ENCODE measurements around the gene ASPM. TPM values are rescaled to one million over a fixed set of nuclear protein-coding genes. Genes with fewer than 3 reads are reported as not detected.

ASPM gene
- total RNA-seq, 1 donor from 2014 or later = 3.7 TPM

DNA sequence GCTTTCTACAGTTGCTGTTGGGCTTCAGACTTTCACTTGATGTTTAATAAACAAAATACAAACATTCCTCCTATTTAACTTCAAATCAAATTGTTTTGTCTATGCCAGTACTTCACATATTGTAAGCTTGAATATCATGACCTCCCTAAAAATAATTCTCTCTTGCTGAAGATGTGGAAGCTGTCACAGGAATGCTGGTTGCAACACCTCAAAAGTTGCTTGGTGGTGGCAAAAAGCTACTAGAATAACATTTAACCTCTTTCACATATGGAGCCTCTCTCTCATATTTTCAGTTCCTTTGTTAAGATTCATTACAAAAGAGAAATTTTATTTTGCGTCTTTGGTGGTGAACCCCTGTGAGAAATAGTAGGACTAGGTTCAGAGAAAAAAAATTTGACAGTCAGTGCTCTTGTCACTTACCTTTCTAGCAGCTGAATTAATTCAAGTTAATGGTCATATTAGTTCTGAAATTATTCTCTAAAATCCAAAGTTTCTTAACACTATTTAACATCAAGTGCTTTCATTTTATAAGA lies 53.9 kb downstream of the ASPM start:
- Histone ChIP-seq H3K36me3 (ENCODE audit: control insufficient read depth, insufficient read depth, low read length) (no peaks in the 10 kb centered on the region), H3K4me3 (ENCODE audit: low read depth, low read length) (no peak overlapping the region), H3K27me3 (ENCODE audit: control insufficient read depth, insufficient read depth, low read length) (no peaks in the 10 kb centered on the region)
- TF ChIP-seq, protein P1, sequence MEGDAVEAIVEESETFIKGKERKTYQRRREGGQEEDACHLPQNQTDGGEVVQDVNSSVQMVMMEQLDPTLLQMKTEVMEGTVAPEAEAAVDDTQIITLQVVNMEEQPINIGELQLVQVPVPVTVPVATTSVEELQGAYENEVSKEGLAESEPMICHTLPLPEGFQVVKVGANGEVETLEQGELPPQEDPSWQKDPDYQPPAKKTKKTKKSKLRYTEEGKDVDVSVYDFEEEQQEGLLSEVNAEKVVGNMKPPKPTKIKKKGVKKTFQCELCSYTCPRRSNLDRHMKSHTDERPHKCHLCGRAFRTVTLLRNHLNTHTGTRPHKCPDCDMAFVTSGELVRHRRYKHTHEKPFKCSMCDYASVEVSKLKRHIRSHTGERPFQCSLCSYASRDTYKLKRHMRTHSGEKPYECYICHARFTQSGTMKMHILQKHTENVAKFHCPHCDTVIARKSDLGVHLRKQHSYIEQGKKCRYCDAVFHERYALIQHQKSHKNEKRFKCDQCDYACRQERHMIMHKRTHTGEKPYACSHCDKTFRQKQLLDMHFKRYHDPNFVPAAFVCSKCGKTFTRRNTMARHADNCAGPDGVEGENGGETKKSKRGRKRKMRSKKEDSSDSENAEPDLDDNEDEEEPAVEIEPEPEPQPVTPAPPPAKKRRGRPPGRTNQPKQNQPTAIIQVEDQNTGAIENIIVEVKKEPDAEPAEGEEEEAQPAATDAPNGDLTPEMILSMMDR (IDR thresholded peaks at IDR 0.05; ENCODE audit: insufficient read depth, low read length, poor library complexity, severe bottlenecking) = no peak
- DNase-seq (ENCODE audit: low read depth) = no peak

DNA sequence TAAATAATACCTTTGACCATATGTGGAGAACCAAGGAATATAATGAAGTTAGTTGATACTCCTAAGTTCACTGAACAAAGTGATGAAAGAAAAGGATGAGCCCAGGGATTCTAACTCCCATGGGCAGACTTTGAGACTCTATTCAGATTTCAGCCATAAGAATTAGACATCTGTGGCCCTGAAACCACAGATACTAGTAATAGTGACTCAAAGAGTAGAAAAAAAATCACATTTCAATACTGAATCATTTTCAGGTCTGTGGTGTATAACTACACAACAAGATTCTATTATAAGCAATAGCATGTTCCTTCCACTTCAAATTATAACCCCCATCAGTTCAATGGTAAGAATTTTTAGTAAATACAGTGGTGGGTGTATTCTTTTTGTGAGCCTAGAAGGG lies 63.0 kb downstream of the ASPM start:
- Histone ChIP-seq H3K36me3 (ENCODE audit: control insufficient read depth, insufficient read depth, low read length) (peaks cover 4% of the 10 kb centered on the region), H3K4me3 (ENCODE audit: low read depth, low read length) (no peak overlapping the region), H3K27me3 (ENCODE audit: control insufficient read depth, insufficient read depth, low read length) (no peaks in the 10 kb centered on the region)
- TF ChIP-seq, protein P1 (IDR thresholded peaks at IDR 0.05; ENCODE audit: insufficient read depth, low read length, poor library complexity, severe bottlenecking) = no peak
- no peak for DNase-seq (ENCODE audit: low read depth)

DNA sequence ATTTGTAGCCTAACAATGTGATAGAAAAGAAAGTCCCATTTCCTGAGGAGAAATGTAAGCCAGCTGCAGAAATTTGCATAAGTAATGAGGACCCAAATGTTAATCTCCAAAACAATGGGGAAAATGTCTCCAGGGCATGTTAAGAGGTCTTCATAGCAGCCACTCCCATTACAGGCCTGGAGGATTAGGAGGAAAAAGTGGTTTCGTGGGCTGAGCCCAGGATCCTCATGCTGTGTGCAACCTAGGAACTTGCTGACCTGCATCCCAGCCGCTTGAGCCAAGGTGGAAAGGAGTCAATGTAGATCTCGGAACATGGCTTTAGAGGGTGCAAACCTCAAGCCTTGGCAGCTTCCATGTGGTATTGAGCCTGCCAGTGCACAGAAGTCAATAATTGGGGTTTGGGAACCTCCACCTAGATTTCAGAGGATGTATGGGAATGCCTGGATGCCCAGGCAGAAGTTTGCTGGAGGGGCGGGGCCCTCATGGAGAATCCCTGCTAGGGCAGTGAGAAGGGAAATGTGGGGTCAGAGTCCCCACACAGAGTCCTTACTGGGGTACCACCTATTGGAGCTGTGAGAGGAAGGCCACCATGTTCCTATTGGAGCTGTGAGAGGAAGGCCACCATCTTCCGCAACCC lies 65.2 kb downstream of the ASPM start:
- H3K4me3 ChIP-seq (ENCODE audit: low read depth, low read length) = no peak overlapping the region

DNA sequence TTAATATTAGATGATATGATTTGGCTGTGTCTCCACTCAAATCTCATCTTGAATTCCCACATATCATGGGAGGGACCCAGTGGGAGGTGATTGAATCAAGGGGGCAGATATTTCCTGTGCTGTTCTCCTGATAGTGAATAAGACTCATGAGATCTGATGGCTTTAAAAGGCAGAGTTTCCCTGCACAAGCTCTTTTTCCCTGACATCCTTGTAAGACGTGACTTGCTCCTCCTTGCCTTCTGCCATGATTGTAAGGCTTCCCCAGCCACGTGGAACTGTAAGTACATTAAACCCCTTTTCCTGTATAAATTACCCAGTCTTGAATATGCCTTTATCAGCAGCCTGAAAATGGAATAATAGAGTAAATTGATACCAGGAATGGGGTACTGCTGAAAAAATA lies 66.1 kb downstream of the ASPM start:
- no peaks in the 10 kb centered on the region for H3K27me3 ChIP-seq (ENCODE audit: control insufficient read depth, insufficient read depth, low read length)
- DNase-seq (ENCODE audit: low read depth) = no peak
- H3K36me3 ChIP-seq (ENCODE audit: control insufficient read depth, insufficient read depth, low read length) = peaks cover 4% of the 10 kb centered on the region
- no peak overlapping the region for H3K4me3 ChIP-seq (ENCODE audit: low read depth, low read length)
- TF ChIP-seq, protein P1 (IDR thresholded peaks at IDR 0.05; ENCODE audit: insufficient read depth, low read length, poor library complexity, severe bottlenecking) = no peak

More for the DNA sequence above, 65.2 kb downstream of the ASPM start:
- TF ChIP-seq, protein P1 (IDR thresholded peaks at IDR 0.05; ENCODE audit: insufficient read depth, low read length, poor library complexity, severe bottlenecking) = no peak
- no peaks in the 10 kb centered on the region for H3K27me3 ChIP-seq (ENCODE audit: control insufficient read depth, insufficient read depth, low read length)
- peaks cover 4% of the 10 kb centered on the region for H3K36me3 ChIP-seq (ENCODE audit: control insufficient read depth, insufficient read depth, low read length)
- DNase-seq (ENCODE audit: low read depth) = no peak

DNA sequence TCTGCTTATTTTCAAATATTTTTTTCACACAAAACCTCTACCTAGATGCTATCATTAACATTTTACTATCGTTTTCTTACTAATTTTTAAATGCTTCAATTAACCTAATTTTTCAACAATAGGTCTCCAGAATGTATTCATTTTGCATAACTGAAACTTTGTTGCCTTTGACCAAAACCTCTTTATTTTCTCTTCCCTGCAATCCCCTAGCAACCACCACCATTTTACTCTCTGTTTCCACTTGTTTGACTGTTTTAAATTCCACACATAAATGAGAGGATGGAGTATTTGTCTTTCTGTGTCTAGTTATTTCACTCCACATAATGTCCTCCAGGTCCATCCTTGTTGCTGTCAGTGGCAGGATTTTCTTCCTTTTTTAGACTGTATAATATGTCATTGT lies 69.9 kb downstream of the ASPM start:
- no peaks in the 10 kb centered on the region for H3K27me3 ChIP-seq (ENCODE audit: control insufficient read depth, insufficient read depth, low read length)
- no peaks in the 10 kb centered on the region for H3K36me3 ChIP-seq (ENCODE audit: control insufficient read depth, insufficient read depth, low read length)
- TF ChIP-seq, protein P1 (IDR thresholded peaks at IDR 0.05; ENCODE audit: insufficient read depth, low read length, poor library complexity, severe bottlenecking) = no peak
- DNase-seq (ENCODE audit: low read depth) = no peak
- H3K4me3 ChIP-seq (ENCODE audit: low read depth, low read length) = no peak overlapping the region

DNA sequence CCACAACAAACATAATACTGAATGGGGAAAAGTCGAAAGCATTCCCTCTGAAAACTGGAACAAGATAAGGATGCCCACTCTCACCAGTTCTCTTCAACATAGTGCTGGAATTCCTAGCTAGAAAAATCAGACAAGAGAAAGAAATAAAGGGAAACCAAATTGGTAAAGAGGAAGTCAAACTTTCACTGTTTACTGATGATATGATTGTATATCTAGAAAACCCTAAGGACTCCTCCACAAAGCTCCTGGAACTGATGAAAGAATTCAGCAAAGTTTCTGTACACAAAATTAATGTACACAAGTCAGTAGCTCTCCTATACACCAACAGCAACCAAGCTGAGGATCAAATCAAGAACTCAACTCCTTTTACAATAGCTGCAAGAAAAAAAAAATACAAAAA lies 72.5 kb downstream of the ASPM start:
- no peak for DNase-seq (ENCODE audit: low read depth)
- TF ChIP-seq, protein P1 (IDR thresholded peaks at IDR 0.05; ENCODE audit: insufficient read depth, low read length, poor library complexity, severe bottlenecking) = no peak
- no peaks in the 10 kb centered on the region for H3K27me3 ChIP-seq (ENCODE audit: control insufficient read depth, insufficient read depth, low read length)
- no peaks in the 10 kb centered on the region for H3K36me3 ChIP-seq (ENCODE audit: control insufficient read depth, insufficient read depth, low read length)
- H3K4me3 ChIP-seq (ENCODE audit: low read depth, low read length) = no peak overlapping the region

Measured in kidney epithelial cell (primary cell).